ENCODE measurements around the gene VPS9D1. TPM values are rescaled to one million over a fixed set of nuclear protein-coding genes. Genes with fewer than 3 reads are reported as not detected.

The VPS9D1 gene
- total RNA-seq, 1 experiment from 2014 or later = 6.3 TPM

DNA sequence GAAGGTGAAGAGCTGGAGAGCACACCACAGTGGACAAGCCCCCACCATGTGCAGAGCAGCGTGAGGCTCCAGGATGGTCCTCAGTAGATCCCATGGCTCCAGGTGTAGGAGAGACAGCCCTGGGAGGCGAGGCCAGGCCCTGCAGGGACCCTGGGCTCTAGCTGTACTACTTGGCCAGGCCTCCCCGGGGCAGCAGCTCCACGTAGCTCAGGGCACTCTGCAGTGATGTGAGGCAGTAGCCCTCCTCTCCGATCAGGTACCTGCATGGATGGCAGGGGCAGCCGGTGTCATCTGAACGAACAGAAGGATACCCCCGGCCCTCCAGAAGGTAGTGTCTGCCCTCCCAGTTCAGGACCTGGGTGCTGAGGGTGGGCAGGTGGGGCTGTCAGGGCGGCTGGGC lies 13.0 kb downstream of the VPS9D1 start:
- CTCF ChIA-PET = no interaction called here
- no TSS peak for BruUV-seq (replicated peaks)
- H3K27me3 ChIP-seq (ENCODE audit: control insufficient read depth, insufficient read depth, low read length) = no peaks in the 10 kb centered on the region
- no peak for DNase-seq (ENCODE audit: low read depth, low spot score)
- in situ Hi-C loops (cut with HindIII; ENCODE audit: low pct_unique_long_range_greater_than_20kb, low sequenced_read_pairs) (no loop called here), intact Hi-C loops (cut with micrococcal nuclease; ENCODE audit: unreplicated experiment) (no loop called here)
- 0 out of 2 replicates have a peak, but pooled peaks cover 5% of the 10 kb centered on the region for H3K4me1 ChIP-seq (ENCODE audit: control insufficient read depth, insufficient read depth, low read length)
- ATAC-seq = no peak
- POLR2A ChIA-PET = no interaction called here
- H3K36me3 ChIP-seq (ENCODE audit: control insufficient read depth, insufficient read depth, low read length) = no peaks in the 10 kb centered on the region; the same call in 1 of the 2 replicates
- no peak overlapping the region for H3K27ac ChIP-seq (ENCODE audit: low read length)
- TF ChIP-seq, protein P1, sequence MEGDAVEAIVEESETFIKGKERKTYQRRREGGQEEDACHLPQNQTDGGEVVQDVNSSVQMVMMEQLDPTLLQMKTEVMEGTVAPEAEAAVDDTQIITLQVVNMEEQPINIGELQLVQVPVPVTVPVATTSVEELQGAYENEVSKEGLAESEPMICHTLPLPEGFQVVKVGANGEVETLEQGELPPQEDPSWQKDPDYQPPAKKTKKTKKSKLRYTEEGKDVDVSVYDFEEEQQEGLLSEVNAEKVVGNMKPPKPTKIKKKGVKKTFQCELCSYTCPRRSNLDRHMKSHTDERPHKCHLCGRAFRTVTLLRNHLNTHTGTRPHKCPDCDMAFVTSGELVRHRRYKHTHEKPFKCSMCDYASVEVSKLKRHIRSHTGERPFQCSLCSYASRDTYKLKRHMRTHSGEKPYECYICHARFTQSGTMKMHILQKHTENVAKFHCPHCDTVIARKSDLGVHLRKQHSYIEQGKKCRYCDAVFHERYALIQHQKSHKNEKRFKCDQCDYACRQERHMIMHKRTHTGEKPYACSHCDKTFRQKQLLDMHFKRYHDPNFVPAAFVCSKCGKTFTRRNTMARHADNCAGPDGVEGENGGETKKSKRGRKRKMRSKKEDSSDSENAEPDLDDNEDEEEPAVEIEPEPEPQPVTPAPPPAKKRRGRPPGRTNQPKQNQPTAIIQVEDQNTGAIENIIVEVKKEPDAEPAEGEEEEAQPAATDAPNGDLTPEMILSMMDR (IDR thresholded peaks at IDR 0.05) = no peak
- TF ChIP-seq TCF7L2 (IDR thresholded peaks at IDR 0.05; ENCODE audit: low read depth, low read length) (no peak), REST (IDR thresholded peaks at IDR 0.05; ENCODE audit: insufficient read depth in 1 of 2, low read depth in 2 of 2, low read length in 1 of 2) (no peak), POLR2AphosphoS5 (IDR thresholded peaks at IDR 0.05; ENCODE audit: low read depth, low read length) (no peak), SIN3A (IDR thresholded peaks at IDR 0.05; ENCODE audit: borderline replicate concordance, insufficient read depth, low read depth, low read length) (no peak)
- no peaks in the 10 kb centered on the region for H3K9me3 ChIP-seq (ENCODE audit: control insufficient read depth, insufficient read depth, low read depth, low read length)
- H3K4me3 ChIP-seq (ENCODE audit: low read depth in 2 of 2, low read length in 2 of 2) = no peak overlapping the region

- no peak overlapping the region for H3K27ac ChIP-seq (ENCODE audit: low read length)
- no peaks in the 10 kb centered on the region for H3K9me3 ChIP-seq (ENCODE audit: control insufficient read depth, insufficient read depth, low read depth, low read length)
- no TSS peak for BruUV-seq (replicated peaks)
- no peak for DNase-seq (ENCODE audit: low read depth, low spot score)
- no peaks in the 10 kb centered on the region for H3K36me3 ChIP-seq (ENCODE audit: control insufficient read depth, insufficient read depth, low read length)
- H3K4me1 ChIP-seq (ENCODE audit: control insufficient read depth, insufficient read depth, low read length) = 0 out of 2 replicates have a peak, but pooled peaks cover 5% of the 10 kb centered on the region
- no peak overlapping the region for H3K4me3 ChIP-seq (ENCODE audit: low read depth in 2 of 2, low read length in 2 of 2)
- no peak for ATAC-seq
- POLR2A ChIA-PET = no interaction called here
- TF ChIP-seq REST (IDR thresholded peaks at IDR 0.05; ENCODE audit: insufficient read depth in 1 of 2, low read depth in 2 of 2, low read length in 1 of 2) (no peak), POLR2AphosphoS5 (IDR thresholded peaks at IDR 0.05; ENCODE audit: low read depth, low read length) (no peak)
- TF ChIP-seq, protein P1 (IDR thresholded peaks at IDR 0.05) = no peak
- CTCF ChIA-PET = interaction anchor here (0.6 to 1.4 kb wide), 3 partner anchors 10 to 106 kb away, joined by 3 to 9 read pairs (median 4); no protein-coding TSS in a partner anchor
- in situ Hi-C loops (cut with HindIII; ENCODE audit: low pct_unique_long_range_greater_than_20kb, low sequenced_read_pairs) = no loop called here
- H3K27me3 ChIP-seq (ENCODE audit: control insufficient read depth, insufficient read depth, low read length) = no peaks in the 10 kb centered on the region
- intact Hi-C loops (cut with micrococcal nuclease; ENCODE audit: unreplicated experiment) = no loop called here
Observed at GRCh38 chr16:89706518-89707260, 14.0 kb downstream of the VPS9D1 start.
